AG09309 (cell line): ENCODE data around the gene NEURL1B.

Experiments used
- DNase-seq: peaks from one replicate; pipeline ENCODE4 v3.0.0-alpha.2; 2010; ENCODE audit warnings: low read depth
- H3K4me3 ChIP-seq: 2 replicates; pipeline ENCODE4 v1.5.1; 2011; ENCODE audit warnings: mild to moderate bottlenecking, low read depth, low read length, moderate library complexity; ENCODE audit not compliant: control insufficient read depth
- TF ChIP-seq, protein P1 (sequence below): IDR thresholded peaks from 2 replicates; pipeline ENCODE4 v1.5.1; 2011; ENCODE audit warnings: mild to moderate bottlenecking, low read depth, low read length, inconsistent platforms; ENCODE audit not compliant: insufficient read depth, control insufficient read depth; ENCODE audit errors: missing control alignments

The NEURL1B gene, protein sequence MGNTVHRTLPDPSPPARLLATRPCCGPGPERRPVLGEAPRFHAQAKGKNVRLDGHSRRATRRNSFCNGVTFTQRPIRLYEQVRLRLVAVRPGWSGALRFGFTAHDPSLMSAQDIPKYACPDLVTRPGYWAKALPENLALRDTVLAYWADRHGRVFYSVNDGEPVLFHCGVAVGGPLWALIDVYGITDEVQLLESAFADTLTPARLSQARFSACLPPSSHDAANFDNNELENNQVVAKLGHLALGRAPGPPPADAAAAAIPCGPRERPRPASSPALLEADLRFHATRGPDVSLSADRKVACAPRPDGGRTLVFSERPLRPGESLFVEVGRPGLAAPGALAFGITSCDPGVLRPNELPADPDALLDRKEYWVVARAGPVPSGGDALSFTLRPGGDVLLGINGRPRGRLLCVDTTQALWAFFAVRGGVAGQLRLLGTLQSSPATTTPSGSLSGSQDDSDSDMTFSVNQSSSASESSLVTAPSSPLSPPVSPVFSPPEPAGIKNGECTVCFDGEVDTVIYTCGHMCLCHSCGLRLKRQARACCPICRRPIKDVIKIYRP

DNA sequence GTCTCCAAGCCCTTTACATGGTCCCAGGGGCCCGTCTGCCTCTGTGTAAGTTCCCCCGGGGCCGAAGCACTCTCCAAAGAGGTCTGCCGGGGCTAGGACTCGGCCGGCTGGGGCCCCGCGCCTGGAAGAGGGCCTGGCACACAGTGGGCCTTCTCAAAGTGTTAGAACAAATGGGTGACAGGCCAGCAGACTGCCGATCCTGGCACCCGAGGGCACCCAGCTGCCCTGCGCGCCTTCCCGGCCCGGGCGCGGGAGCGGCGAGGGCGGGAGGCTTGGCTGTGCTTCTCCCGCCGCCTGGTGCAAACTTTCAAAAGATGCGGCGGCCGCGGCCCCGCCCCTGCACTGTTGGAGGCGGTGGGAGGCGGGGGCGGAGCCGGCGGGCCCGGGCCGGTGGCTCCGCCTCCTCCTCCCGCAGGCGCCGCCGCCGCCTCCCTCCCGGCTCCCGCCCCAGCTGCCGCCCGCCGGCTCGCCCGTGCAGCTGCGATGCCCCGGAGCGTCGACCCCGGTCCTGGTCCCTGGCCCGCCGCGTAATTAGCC lies at the start of gene NEURL1B:
TSS of gene NEURL1B (plus strand) at position 442 of the 537 bp plus-strand sequence. CDS start 144 bp downstream, outside the sequence.
- TF ChIP-seq, protein P1, sequence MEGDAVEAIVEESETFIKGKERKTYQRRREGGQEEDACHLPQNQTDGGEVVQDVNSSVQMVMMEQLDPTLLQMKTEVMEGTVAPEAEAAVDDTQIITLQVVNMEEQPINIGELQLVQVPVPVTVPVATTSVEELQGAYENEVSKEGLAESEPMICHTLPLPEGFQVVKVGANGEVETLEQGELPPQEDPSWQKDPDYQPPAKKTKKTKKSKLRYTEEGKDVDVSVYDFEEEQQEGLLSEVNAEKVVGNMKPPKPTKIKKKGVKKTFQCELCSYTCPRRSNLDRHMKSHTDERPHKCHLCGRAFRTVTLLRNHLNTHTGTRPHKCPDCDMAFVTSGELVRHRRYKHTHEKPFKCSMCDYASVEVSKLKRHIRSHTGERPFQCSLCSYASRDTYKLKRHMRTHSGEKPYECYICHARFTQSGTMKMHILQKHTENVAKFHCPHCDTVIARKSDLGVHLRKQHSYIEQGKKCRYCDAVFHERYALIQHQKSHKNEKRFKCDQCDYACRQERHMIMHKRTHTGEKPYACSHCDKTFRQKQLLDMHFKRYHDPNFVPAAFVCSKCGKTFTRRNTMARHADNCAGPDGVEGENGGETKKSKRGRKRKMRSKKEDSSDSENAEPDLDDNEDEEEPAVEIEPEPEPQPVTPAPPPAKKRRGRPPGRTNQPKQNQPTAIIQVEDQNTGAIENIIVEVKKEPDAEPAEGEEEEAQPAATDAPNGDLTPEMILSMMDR: no peak
- H3K4me3 ChIP-seq: peak within 1 kb of the TSS; percentile 51
- DNase-seq: no peak

DNA sequence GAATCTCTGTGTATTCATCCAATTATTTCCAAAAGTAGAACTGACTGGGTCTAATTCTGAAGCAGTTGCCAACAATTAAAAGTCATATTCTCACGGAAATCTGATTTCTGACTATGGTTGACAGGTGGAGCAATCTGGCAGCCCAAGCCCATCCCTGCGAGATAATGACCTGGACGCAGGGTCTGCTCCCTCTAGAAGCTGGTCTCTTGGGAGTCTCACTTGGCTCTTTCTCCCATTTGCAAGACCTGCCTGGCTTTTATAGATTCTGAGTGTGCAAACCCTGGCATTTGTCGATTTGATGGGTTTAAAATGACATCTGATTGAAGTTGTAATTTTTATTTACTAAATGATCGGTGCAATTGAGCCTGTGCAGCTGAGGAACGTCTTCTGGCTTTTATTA lies 49.4 kb upstream of the NEURL1B start:
- TF ChIP-seq, protein P1: no peak
- no peak overlapping the region for H3K4me3 ChIP-seq
- DNase-seq: no peak

GRCh38 chr5:172592881-172593280 lies 48.2 kb upstream of the NEURL1B start:
- H3K4me3 ChIP-seq: no peak overlapping the region
- TF ChIP-seq, protein P1: no peak
- no peak for DNase-seq

GRCh38 chr5:172593306-172593705 lies 47.8 kb upstream of the NEURL1B start:
- no peak for DNase-seq
- TF ChIP-seq, protein P1: no peak

GRCh38 chr5:172593721-172594235 lies 47.3 kb upstream of the NEURL1B start:
- no peak for DNase-seq
- TF ChIP-seq, protein P1: no peak
- no peak overlapping the region for H3K4me3 ChIP-seq

More at GRCh38 chr5:172593306-172593705, 47.8 kb upstream of the NEURL1B start:
- no peak overlapping the region for H3K4me3 ChIP-seq

GRCh38 chr5:172594431-172594830 lies 46.6 kb upstream of the NEURL1B start:
- DNase-seq: no peak
- H3K4me3 ChIP-seq: no peak overlapping the region
- TF ChIP-seq, protein P1: no peak
